Right atrium auricular region (tissue), 2 donors: ENCODE measurements around the gene SPATA6L. TPM values are rescaled to one million over a fixed set of nuclear protein-coding genes. Genes with fewer than 3 reads are reported as not detected.
A peak's percentile ranks its signal among the peaks of the same experiment; 100 is the strongest.

Experiments used
- DNase-seq: peaks from one replicate; pipeline ENCODE4 v3.0.0-alpha.2; 2019; ENCODE audit warnings: low spot score
- H3K27ac ChIP-seq, 2 donors: fragments of 200-600 bp; sonication (generic); 1 replicate in 1 of 2; 2 replicates in 1 of 2; pipeline ENCODE4 v1.5.1; 2016 to 2019
- H3K27me3 ChIP-seq, 2 donors: fragments of 200-600 bp; sonication (generic); one replicate each; pipeline versions ENCODE4 v1.5.1 to v1.6.0; 2017 to 2019
- H3K36me3 ChIP-seq: fragments of 200-600 bp; sonication (generic); one replicate; pipeline ENCODE4 v1.5.1; 2016
- H3K4me1 ChIP-seq, 2 donors: fragments of 200-600 bp; sonication (generic); one replicate each; pipeline versions ENCODE4 v1.5.1 to v1.6.0; 2017 to 2019
- H3K4me3 ChIP-seq, 2 donors: fragments of 200-600 bp; sonication (generic); 1 replicate in 1 of 2; 2 replicates in 1 of 2; pipeline ENCODE4 v1.5.1; 2017 to 2019; ENCODE audit warnings: mild to moderate bottlenecking in 1 of 2, moderate library complexity in 1 of 2
- H3K9me3 ChIP-seq, 2 donors: fragments of 200-600 bp; sonication (generic); one replicate each; pipeline ENCODE4 v1.5.1; 2019
- CTCF ChIP-seq, 2 donors: fragments of 200-600 bp; sonication (generic); IDR thresholded peaks; one replicate each; pipeline ENCODE4 v1.5.1; 2019; ENCODE audit warnings: antibody characterized with exemption in 2 of 2
- total RNA-seq, 2 donors: library from RNA; depleted of rRNA; stranded (reverse); fragments of >200 nt; gene quantifications; one replicate each; pipeline ENCODE4 v1.1.0, GENCODE V29; 2016

SPATA6L gene
- total RNA-seq, 2 donors from 2014 or later: 0.15 to 1.3 TPM

- no peaks in the 10 kb centered on the region for H3K9me3 ChIP-seq
- H3K4me3 ChIP-seq: no peak overlapping the region
- DNase-seq: no peak
- no peaks in the 10 kb centered on the region for H3K27me3 ChIP-seq
- peak overlapping the region in 1 of 2 donors; percentile 64 for H3K27ac ChIP-seq
- H3K36me3 ChIP-seq: no peaks in the 10 kb centered on the region
- H3K4me1 ChIP-seq: peaks cover 0 to 42% of the 10 kb centered on the region in 2 donors
- TF ChIP-seq CTCF (IDR thresholded peaks at IDR 0.05): no peak
Observed at GRCh38 chr9:4665357-4665756, 923 bp downstream of the SPATA6L start.

GRCh38 chr9:4663956-4664355 is 2.3 kb downstream of the SPATA6L start:
- Histone ChIP-seq H3K4me3 (no peak overlapping the region), H3K27ac (no peak overlapping the region), H3K36me3 (no peaks in the 10 kb centered on the region), H3K27me3 (no peaks in the 10 kb centered on the region), H3K4me1 (peaks cover 0 to 42% of the 10 kb centered on the region in 2 donors), H3K9me3 (no peaks in the 10 kb centered on the region)
- no peak for TF ChIP-seq CTCF (IDR thresholded peaks at IDR 0.05)
- DNase-seq: no peak

DNA sequence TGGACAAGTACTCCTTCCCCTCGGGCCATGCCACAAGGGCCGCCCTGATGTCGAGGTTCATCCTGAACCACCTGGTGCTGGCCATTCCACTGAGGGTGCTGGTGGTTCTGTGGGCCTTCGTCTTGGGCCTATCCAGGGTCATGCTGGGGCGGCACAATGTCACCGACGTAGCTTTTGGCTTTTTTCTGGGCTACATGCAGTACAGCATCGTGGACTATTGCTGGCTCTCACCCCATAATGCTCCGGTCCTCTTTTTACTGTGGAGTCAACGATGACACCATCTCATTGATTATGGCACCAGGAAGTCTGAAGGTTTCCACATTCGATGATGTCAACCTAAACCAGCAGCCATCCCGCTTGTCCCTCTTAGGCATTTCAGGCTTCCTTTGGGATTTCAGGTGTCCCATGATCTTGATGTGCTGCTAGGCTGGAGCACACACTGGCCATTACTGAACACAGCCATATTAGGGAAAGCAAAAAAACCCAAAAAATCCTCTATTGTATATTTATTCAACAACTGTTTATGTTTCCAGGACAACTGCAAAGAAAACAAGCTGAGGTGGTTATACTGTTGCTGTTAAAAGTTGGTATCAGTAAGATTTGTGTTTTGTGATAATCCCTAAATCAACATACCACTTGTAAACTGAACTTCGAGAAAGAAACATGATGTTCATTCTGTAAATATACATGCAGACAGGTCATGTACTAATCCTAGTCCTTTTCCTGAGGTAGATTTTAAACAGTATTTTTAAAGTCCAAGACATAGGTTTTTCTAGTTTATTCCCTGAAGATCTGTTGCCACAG is 3.1 kb downstream of the SPATA6L start:
- no peaks in the 10 kb centered on the region for H3K27me3 ChIP-seq
- no peak for DNase-seq
- no peak for TF ChIP-seq CTCF (IDR thresholded peaks at IDR 0.05)
- H3K36me3 ChIP-seq: no peaks in the 10 kb centered on the region
- H3K4me3 ChIP-seq: peak overlapping the region; percentile 71 to 99
- H3K9me3 ChIP-seq: no peaks in the 10 kb centered on the region
- peak overlapping the region; percentile 75 to 85 for H3K27ac ChIP-seq
- H3K4me1 ChIP-seq: peaks cover 0 to 42% of the 10 kb centered on the region in 2 donors

GRCh38 chr9:4662108-4662988 is 3.9 kb downstream of the SPATA6L start, which contains the start of gene PLPP6:
Gene PLPP6 (plus strand): TSS chr9:4662294. CDS start chr9:4662376, 82 bp downstream.
- H3K27me3 ChIP-seq: no peaks in the 10 kb centered on the region
- H3K4me3 ChIP-seq: peak within 1 kb of the TSS; percentile 71 to 99
- peak; percentile 90 for DNase-seq
- no peaks in the 10 kb centered on the region for H3K9me3 ChIP-seq
- H3K27ac ChIP-seq: peak within 1 kb of the TSS; percentile 75 to 85
- no peaks in the 10 kb centered on the region for H3K36me3 ChIP-seq
- peak; percentile 17 to 77 for TF ChIP-seq CTCF (IDR thresholded peaks at IDR 0.05)
- peaks cover 0 to 42% of the 10 kb centered on the region in 2 donors for H3K4me1 ChIP-seq

GRCh38 chr9:4661611-4662010 is 4.7 kb downstream of the SPATA6L start:
- peak overlapping the region; percentile 75 to 85 for H3K27ac ChIP-seq
- TF ChIP-seq CTCF (IDR thresholded peaks at IDR 0.05): no peak
- H3K4me3 ChIP-seq: peak overlapping the region; percentile 71 to 99
- no peak for DNase-seq
- H3K9me3 ChIP-seq: no peaks in the 10 kb centered on the region
- H3K4me1 ChIP-seq: peaks cover 0 to 40% of the 10 kb centered on the region in 2 donors
- H3K36me3 ChIP-seq: no peaks in the 10 kb centered on the region
- H3K27me3 ChIP-seq: no peaks in the 10 kb centered on the region
